D721Med (cell line): ENCODE data around the gene IKBKE.
"Not testable (repeated sequence)": the region's sequence is repeated elsewhere in the genome, so short reads cannot be mapped to it uniquely, and the experiment has no call there.

Experiments used
- DNase-seq: peaks from one replicate; pipeline ENCODE4 v3.0.0; 2011; ENCODE audit warnings: low spot score; ENCODE audit not compliant: insufficient read length
- FAIRE-seq: peaks from 2 replicates; lab custom pipeline; 2011; peaks lifted over from hg19 to GRCh38; lab: Jason Lieb, UNC
- CTCF ChIP-seq: IDR thresholded peaks from 2 replicates; pipeline ENCODE4 v1.5.1; 2012; ENCODE audit warnings: mild to moderate bottlenecking, control low read depth; ENCODE audit not compliant: insufficient read depth; ENCODE audit errors: missing control alignments

Gene IKBKE

GRCh38 chr1:206478746-206479145 lies 8.5 kb downstream of the IKBKE start:
- no peak for DNase-seq
- no peak for TF ChIP-seq CTCF
- FAIRE-seq, result no peak

- TF ChIP-seq CTCF, result peak; percentile 95
- DNase-seq (peak; percentile 98), FAIRE-seq (no peak)
Measured at GRCh38 chr1:206479183-206480125, 9.2 kb downstream of the IKBKE start.

- no peak for TF ChIP-seq CTCF
- DNase-seq (no peak), FAIRE-seq (no peak)
Measured at GRCh38 chr1:206480211-206480610, 9.9 kb downstream of the IKBKE start.

GRCh38 chr1:206482611-206483010 lies 12.3 kb downstream of the IKBKE start:
- no peak for DNase-seq
- no peak for FAIRE-seq
- no peak for TF ChIP-seq CTCF

- FAIRE-seq, DNase-seq: not testable (repeated sequence)
Measured at GRCh38 chr1:206483864-206484263, 13.6 kb downstream of the IKBKE start.

GRCh38 chr1:206484901-206485300 lies 14.6 kb downstream of the IKBKE start:
- no peak for DNase-seq
- FAIRE-seq, result no peak
- TF ChIP-seq CTCF, result no peak

- no peak for FAIRE-seq
- no peak for TF ChIP-seq CTCF
- no peak for DNase-seq
Measured at GRCh38 chr1:206486995-206487788, 16.9 kb downstream of the IKBKE start.
